ENCODE data around the gene ADAMTSL1.

Gene ADAMTSL1

DNA sequence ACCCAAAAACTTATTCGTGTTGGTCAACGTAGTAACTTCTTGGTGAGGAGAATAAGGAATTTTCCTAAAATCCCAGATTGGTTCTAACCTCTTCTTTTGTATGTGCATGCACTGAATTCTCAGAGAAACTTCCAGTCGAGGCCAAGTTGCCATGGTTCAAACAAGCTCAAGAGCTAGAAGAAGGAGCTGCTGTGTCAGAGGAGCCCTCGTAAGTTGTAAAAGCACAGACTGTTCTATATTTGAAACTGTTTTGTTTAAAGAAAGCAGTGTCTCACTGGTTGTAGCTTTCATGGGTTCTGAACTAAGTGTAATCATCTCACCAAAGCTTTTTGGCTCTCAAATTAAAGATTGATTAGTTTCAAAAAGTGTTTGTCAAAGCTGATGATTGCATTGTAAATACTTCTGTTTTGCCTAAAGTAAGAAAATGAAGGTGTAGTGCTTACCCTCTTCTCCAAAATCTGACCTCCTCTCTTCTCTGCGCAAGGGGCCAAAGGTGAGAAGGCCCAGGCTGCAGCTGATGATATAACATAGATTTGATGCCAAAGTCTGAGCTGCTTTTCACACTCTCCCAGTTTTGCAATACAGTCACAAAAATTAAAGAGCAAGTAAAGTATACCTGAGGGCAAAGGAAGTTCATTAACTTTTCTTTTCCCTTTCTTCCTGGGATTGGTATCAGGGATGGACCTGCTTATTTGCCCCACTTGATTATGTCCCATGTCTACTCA, 210.8 kb downstream of the ADAMTSL1 start:
- H3K27ac ChIP-seq (ENCODE audit: low read depth, low read length), result no peak overlapping the region

DNA sequence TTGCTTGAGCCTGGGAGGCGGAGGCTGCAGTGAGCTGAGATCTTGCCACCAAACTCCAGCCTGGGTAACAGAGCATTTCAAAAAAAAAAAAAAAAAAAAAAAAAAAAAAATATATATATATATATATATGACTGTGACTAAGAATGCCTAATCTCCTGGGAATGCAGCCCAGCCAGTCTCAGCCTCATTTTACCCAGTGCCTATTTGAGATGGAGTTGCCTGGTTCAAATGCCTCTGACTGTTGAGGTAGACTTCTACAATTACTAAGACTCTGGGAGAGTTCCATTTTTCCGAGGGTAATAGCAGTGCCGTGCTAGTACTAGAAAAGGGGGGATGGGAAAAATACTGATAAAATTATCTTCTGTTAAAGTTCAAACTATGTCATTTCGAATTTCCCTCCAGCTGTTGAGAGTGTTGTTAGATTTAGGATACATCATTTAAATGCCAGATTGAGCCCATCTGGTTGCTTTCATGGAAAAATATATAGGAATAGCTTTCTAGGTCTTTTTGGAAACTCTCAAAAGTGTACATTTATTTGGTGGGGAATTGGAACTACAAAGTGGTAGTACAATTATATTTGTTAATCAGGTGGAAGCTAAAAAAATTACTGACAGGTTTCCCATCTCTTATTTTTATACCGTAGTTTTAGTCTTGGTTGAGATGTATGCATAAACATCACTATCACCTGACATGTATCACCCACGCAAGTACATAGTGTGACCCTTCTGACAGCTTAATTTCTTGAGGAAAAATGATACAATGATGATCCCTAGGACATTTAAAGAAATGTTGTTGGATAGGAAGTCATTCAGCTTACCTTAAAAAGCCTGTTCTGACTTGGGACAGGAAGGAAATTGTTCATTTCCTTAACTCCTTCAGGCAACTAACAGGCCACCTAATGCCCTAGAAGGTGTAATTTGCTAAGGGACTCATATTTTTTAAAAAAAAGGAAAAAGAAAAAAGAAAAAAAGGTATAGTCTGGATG, 214.9 kb downstream of the ADAMTSL1 start:
- Histone ChIP-seq H3K4me3 (ENCODE audit: insufficient read depth, low read length, poor library complexity, severe bottlenecking) (no peak overlapping the region), H3K27ac (ENCODE audit: low read depth, low read length) (no peak overlapping the region), H3K27me3 (ENCODE audit: low read length) (no peaks in the 10 kb centered on the region), H3K9me2 (replicated peaks; ENCODE audit: insufficient read depth, low read length) (no peaks in the 10 kb centered on the region), H4K20me1 (ENCODE audit: low read depth, low read length) (no peaks in the 10 kb centered on the region), H3K36me3 (ENCODE audit: low read length) (no peaks in the 10 kb centered on the region), H3F3A (ENCODE audit: insufficient read depth) (no peaks in the 10 kb centered on the region), H3K4me2 (ENCODE audit: low read depth, low read length, poor library complexity, severe bottlenecking) (no peak overlapping the region), H3K9me3 (ENCODE audit: insufficient read depth, low read length) (peaks cover 2% of the 10 kb centered on the region; the same call in 1 of the 2 replicates), H2AFZ (ENCODE audit: low read depth, low read length, severe bottlenecking) (no peak overlapping the region), H3K79me2 (ENCODE audit: insufficient read depth, low read length) (no peaks in the 10 kb centered on the region), H3K9ac (ENCODE audit: low read length) (no peak overlapping the region)
- TF ChIP-seq, protein P1, sequence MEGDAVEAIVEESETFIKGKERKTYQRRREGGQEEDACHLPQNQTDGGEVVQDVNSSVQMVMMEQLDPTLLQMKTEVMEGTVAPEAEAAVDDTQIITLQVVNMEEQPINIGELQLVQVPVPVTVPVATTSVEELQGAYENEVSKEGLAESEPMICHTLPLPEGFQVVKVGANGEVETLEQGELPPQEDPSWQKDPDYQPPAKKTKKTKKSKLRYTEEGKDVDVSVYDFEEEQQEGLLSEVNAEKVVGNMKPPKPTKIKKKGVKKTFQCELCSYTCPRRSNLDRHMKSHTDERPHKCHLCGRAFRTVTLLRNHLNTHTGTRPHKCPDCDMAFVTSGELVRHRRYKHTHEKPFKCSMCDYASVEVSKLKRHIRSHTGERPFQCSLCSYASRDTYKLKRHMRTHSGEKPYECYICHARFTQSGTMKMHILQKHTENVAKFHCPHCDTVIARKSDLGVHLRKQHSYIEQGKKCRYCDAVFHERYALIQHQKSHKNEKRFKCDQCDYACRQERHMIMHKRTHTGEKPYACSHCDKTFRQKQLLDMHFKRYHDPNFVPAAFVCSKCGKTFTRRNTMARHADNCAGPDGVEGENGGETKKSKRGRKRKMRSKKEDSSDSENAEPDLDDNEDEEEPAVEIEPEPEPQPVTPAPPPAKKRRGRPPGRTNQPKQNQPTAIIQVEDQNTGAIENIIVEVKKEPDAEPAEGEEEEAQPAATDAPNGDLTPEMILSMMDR (IDR thresholded peaks at IDR 0.05; ENCODE audit: insufficient read depth, low read length, poor library complexity, severe bottlenecking), result no peak
- TF ChIP-seq EZH2phosphoT487 (conservative IDR thresholded peaks at IDR 0.05; ENCODE audit: low read length), result no peak

More for the DNA sequence above, 210.8 kb downstream of the ADAMTSL1 start:
- no peaks in the 10 kb centered on the region for H3K79me2 ChIP-seq (ENCODE audit: insufficient read depth, low read length)
- TF ChIP-seq, protein P1 (IDR thresholded peaks at IDR 0.05; ENCODE audit: insufficient read depth, low read length, poor library complexity, severe bottlenecking), result no peak
- TF ChIP-seq EZH2phosphoT487 (conservative IDR thresholded peaks at IDR 0.05; ENCODE audit: low read length), result no peak
- H3K9me2 ChIP-seq (replicated peaks; ENCODE audit: insufficient read depth, low read length), result no peaks in the 10 kb centered on the region
- H3K9me3 ChIP-seq (ENCODE audit: insufficient read depth, low read length), result no peaks in the 10 kb centered on the region
- no peaks in the 10 kb centered on the region for H3F3A ChIP-seq (ENCODE audit: insufficient read depth)
- no peak overlapping the region for H3K4me2 ChIP-seq (ENCODE audit: low read depth, low read length, poor library complexity, severe bottlenecking)
- no peak overlapping the region for H3K4me3 ChIP-seq (ENCODE audit: insufficient read depth, low read length, poor library complexity, severe bottlenecking)
- H3K9ac ChIP-seq (ENCODE audit: low read length), result no peak overlapping the region
- H2AFZ ChIP-seq (ENCODE audit: low read depth, low read length, severe bottlenecking), result no peak overlapping the region
- no peaks in the 10 kb centered on the region for H4K20me1 ChIP-seq (ENCODE audit: low read depth, low read length)
- no peaks in the 10 kb centered on the region for H3K27me3 ChIP-seq (ENCODE audit: low read length)
- no peaks in the 10 kb centered on the region for H3K36me3 ChIP-seq (ENCODE audit: low read length)

DNA sequence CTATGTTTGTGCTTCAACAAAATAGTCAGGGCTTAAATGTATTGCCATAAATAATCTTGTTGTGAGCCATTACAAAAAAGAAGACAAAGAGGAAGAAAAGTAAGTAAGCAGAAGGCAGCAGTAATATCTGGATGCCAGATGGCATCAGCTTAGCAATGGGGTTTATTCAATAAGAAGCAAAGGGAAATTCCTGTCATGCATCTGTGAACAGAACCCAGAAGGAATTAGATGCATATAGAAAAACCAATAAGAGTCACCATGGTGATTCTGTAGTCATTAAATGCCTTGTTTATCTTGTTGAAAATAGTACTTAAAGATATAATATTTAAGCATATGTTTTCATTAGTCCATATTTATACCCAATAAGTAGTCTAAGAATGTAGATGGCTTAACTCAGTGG, 216.0 kb downstream of the ADAMTSL1 start:
- Histone ChIP-seq H3K79me2 (ENCODE audit: insufficient read depth, low read length) (no peaks in the 10 kb centered on the region), H3K9me3 (ENCODE audit: insufficient read depth, low read length) (peaks cover 6% of the 10 kb centered on the region), H3K9ac (ENCODE audit: low read length) (no peak overlapping the region), H3K27ac (ENCODE audit: low read depth, low read length) (no peak overlapping the region), H3F3A (ENCODE audit: insufficient read depth) (no peaks in the 10 kb centered on the region), H3K4me3 (ENCODE audit: insufficient read depth, low read length, poor library complexity, severe bottlenecking) (no peak overlapping the region), H2AFZ (ENCODE audit: low read depth, low read length, severe bottlenecking) (no peak overlapping the region), H3K9me2 (replicated peaks; ENCODE audit: insufficient read depth, low read length) (no peaks in the 10 kb centered on the region), H3K27me3 (ENCODE audit: low read length) (no peaks in the 10 kb centered on the region), H3K4me2 (ENCODE audit: low read depth, low read length, poor library complexity, severe bottlenecking) (no peak overlapping the region), H3K36me3 (ENCODE audit: low read length) (no peaks in the 10 kb centered on the region), H4K20me1 (ENCODE audit: low read depth, low read length) (no peaks in the 10 kb centered on the region)
- TF ChIP-seq, protein P1 (IDR thresholded peaks at IDR 0.05; ENCODE audit: insufficient read depth, low read length, poor library complexity, severe bottlenecking), result no peak
- no peak for TF ChIP-seq EZH2phosphoT487 (conservative IDR thresholded peaks at IDR 0.05; ENCODE audit: low read length)

Data from SU-DHL-6 (cell line).